HTERT RPE-1 (cell line): ENCODE measurements around the gene YIPF2.

Experiments
- in situ Hi-C: fragments of 300-500 bp; cut with MboI; formaldehyde crosslinking; loops from 4 replicates; pipeline ENCODE4 v1.14.3; 2020; ENCODE audit warnings: low sequenced_read_pairs

Gene YIPF2

GRCh38 chr19:10911579-10912363, 16.7 kb downstream of the YIPF2 start:
- in situ Hi-C loops = no loop called here

GRCh38 chr19:10908380-10908960, 20.0 kb downstream of the YIPF2 start:
- in situ Hi-C loops = no loop called here

GRCh38 chr19:10907925-10908324, 20.5 kb downstream of the YIPF2 start:
- in situ Hi-C loops = no loop called here

GRCh38 chr19:10899151-10899653, 29.2 kb downstream of the YIPF2 start:
- in situ Hi-C loops = no loop called here

GRCh38 chr19:10898633-10899032, 29.8 kb downstream of the YIPF2 start:
- in situ Hi-C loops = no loop called here

GRCh38 chr19:10896851-10897526, 31.4 kb downstream of the YIPF2 start:
- in situ Hi-C loops = no loop called here

- in situ Hi-C loops = no loop called here
Measured at GRCh38 chr19:10895920-10896319, 32.5 kb downstream of the YIPF2 start.

GRCh38 chr19:10895363-10895762, 33.1 kb downstream of the YIPF2 start:
- in situ Hi-C loops = no loop called here

GRCh38 chr19:10894911-10895213, 33.6 kb downstream of the YIPF2 start:
- in situ Hi-C loops = no loop called here

- in situ Hi-C loops = no loop called here
Measured at GRCh38 chr19:10892256-10892655, 36.2 kb downstream of the YIPF2 start.

GRCh38 chr19:10891405-10892086, 36.9 kb downstream of the YIPF2 start:
- in situ Hi-C loops = no loop called here

GRCh38 chr19:10889880-10890279, 38.6 kb downstream of the YIPF2 start:
- in situ Hi-C loops = no loop called here

GRCh38 chr19:10888421-10888866, 40.0 kb downstream of the YIPF2 start:
- in situ Hi-C loops = no loop called here

- in situ Hi-C loops = no loop called here
Measured at GRCh38 chr19:10887616-10888367, 40.6 kb downstream of the YIPF2 start.

- in situ Hi-C loops = no loop called here
Measured at GRCh38 chr19:10885201-10886169, 43.0 kb downstream of the YIPF2 start.

GRCh38 chr19:10884274-10884673, 44.2 kb downstream of the YIPF2 start:
- in situ Hi-C loops = no loop called here

- in situ Hi-C loops = no loop called here
Measured at GRCh38 chr19:10882108-10882457, 46.4 kb downstream of the YIPF2 start.

GRCh38 chr19:10881403-10882107, 46.9 kb downstream of the YIPF2 start:
- in situ Hi-C loops = no loop called here

GRCh38 chr19:10878253-10878652, 50.2 kb downstream of the YIPF2 start:
- in situ Hi-C loops = no loop called here
